Measurements from ENCODE around the gene ZNF207.

The ZNF207 gene

GRCh38 chr17:32349854-32350665, at the start of gene ZNF207 (continued):
- TF ChIP-seq ZNF645 (tag by site-specific recombination; IDR thresholded peaks at IDR 0.05) (0 out of 2 replicates have a peak, but pooled peaks have one; percentile 65), KLF1 (tag by site-specific recombination; IDR thresholded peaks at IDR 0.05) (peak; percentile 64), ZNF292 (tag by site-specific recombination; IDR thresholded peaks at IDR 0.05; ENCODE audit: borderline replicate concordance, low read depth) (no peak), ATF2 (tag by site-specific recombination; IDR thresholded peaks at IDR 0.05; ENCODE audit: low read depth) (no peak), ZNF16 (tag by site-specific recombination; IDR thresholded peaks at IDR 0.05; ENCODE audit: low read depth) (no peak; the same call in 1 of the 2 replicates), ZFHX2 (tag by site-specific recombination; conservative IDR thresholded peaks at IDR 0.05) (peak; percentile 94), ZNF843 (tag by site-specific recombination; IDR thresholded peaks at IDR 0.05) (peak; percentile 55), KLF17 (tag by site-specific recombination; IDR thresholded peaks at IDR 0.05) (0 out of 2 replicates have a peak, but pooled peaks have one; percentile 54), ZNF341 (tag by site-specific recombination; IDR thresholded peaks at IDR 0.05; ENCODE audit: low read depth) (no peak), ZNF2 (tag by site-specific recombination; IDR thresholded peaks at IDR 0.05) (peak; percentile 88; the same call in 1 of the 2 replicates), ZNF423 (tag by site-specific recombination; IDR thresholded peaks at IDR 0.05) (peak; percentile 81), ELK4 (IDR thresholded peaks at IDR 0.05; ENCODE audit: borderline replicate concordance, low read depth, low read length) (no peak), GFI1B (tag by site-specific recombination; IDR thresholded peaks at IDR 0.05) (peak; percentile 47; the same call in 1 of the 2 replicates), ZNF549 (tag by site-specific recombination; IDR thresholded peaks at IDR 0.05) (no peak), BCL6B (tag by site-specific recombination; IDR thresholded peaks at IDR 0.05) (peak; percentile 64; the same call in 1 of the 2 replicates), ZNF239 (tag by site-specific recombination; IDR thresholded peaks at IDR 0.05) (peak; percentile 79), ZNF302 (tag by site-specific recombination; IDR thresholded peaks at IDR 0.05; ENCODE audit: low read depth) (no peak), ZNF629 (tag by site-specific recombination; IDR thresholded peaks at IDR 0.05) (peak; percentile 51), ZNF561 (tag by site-specific recombination; IDR thresholded peaks at IDR 0.05; ENCODE audit: borderline replicate concordance) (0 out of 2 replicates have a peak, but pooled peaks have one; percentile 2), GLIS1 (tag by site-specific recombination; IDR thresholded peaks at IDR 0.05) (peak; percentile 63), ZNF701 (tag by site-specific recombination; IDR thresholded peaks at IDR 0.05) (no peak), WT1 (tag by site-specific recombination; IDR thresholded peaks at IDR 0.05) (peak; percentile 51; the same call in 1 of the 2 replicates), ZNF280C (tag by site-specific recombination; IDR thresholded peaks at IDR 0.05) (no peak), YY1 (tag by site-specific recombination; IDR thresholded peaks at IDR 0.05) (peak; percentile 93), SP2 (tag by site-specific recombination; IDR thresholded peaks at IDR 0.05) (peak; percentile 90)
